ENCODE results near the gene COL5A1.

The COL5A1 gene

DNA sequence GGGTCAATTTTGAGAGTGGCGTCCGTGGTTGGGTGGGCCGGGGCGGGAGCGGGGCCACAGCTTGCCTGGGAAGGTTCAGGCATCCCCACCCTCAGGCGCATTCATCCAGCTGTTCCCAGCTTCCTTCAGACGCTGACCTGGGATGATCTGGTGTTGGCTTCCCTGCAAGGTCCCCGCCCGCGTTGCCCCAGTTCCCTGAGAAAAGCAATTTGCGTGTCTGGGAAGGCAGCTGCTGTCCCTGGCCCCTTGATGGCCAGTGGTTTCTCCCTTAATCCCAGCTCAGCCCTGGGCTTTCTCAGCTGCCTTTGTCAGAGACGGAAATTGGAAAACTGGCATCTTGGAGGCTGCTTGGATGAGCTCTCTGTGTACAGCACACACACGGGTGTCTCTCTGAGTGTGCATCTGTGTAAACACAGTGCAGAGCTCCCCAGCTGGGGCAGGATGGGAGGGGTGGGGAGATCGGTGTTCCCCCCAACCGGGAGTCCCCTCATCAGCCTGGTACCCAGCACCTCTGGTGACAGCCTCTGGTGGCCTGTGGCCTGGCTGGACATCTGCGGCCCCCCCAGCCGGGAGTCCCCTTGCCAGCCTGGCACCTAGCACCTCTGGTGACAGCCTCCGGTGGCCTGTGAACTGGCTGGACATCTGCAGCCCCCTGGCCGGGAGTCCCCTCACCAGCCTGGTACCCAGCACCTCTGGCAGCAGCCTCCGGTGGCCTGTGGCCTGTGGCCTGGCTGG, 94.0 kb downstream of the COL5A1 start:
- no peak for DNase-seq (ENCODE audit: low read depth)
- TF ChIP-seq, protein P1, sequence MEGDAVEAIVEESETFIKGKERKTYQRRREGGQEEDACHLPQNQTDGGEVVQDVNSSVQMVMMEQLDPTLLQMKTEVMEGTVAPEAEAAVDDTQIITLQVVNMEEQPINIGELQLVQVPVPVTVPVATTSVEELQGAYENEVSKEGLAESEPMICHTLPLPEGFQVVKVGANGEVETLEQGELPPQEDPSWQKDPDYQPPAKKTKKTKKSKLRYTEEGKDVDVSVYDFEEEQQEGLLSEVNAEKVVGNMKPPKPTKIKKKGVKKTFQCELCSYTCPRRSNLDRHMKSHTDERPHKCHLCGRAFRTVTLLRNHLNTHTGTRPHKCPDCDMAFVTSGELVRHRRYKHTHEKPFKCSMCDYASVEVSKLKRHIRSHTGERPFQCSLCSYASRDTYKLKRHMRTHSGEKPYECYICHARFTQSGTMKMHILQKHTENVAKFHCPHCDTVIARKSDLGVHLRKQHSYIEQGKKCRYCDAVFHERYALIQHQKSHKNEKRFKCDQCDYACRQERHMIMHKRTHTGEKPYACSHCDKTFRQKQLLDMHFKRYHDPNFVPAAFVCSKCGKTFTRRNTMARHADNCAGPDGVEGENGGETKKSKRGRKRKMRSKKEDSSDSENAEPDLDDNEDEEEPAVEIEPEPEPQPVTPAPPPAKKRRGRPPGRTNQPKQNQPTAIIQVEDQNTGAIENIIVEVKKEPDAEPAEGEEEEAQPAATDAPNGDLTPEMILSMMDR (IDR thresholded peaks at IDR 0.05; ENCODE audit: insufficient read depth, low read depth, low read length, missing control alignments), result no peak
- H3K4me3 ChIP-seq (ENCODE audit: low read depth, low read length), result no peak overlapping the region

DNA sequence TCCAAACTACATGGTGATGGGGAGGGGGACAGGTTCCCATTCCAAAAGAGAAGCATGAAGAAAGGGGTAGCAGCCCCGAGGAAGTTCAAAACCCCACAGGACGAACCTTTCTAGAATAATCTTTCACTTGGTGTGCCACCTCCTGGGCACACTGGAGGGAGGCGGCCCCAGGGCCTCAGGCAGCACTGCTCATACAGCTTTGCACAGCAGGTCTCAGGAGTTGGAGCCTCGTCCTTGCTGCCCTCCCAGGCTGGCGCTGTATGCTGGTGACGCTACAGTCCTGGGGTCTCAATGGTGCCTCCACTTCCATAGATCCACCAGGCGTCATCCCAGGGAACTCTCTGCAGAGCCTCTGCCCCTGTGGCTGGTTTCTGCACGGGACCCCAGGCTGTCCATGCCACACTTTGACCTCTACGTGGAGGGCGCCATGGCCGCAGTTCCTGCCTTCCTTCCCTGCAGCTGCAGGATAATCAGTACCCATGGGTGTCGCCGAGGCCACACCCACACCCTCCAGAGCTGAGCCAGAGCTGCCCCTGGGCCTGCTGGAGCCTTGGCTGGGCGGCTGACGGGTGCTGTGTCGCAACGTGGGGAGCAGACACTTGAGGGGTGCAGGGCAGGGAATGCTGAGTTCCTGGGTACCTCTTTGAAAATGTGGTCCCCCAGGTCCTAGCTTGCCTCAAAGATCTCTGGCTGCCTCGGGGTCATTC, 95.3 kb downstream of the COL5A1 start:
- H3K4me3 ChIP-seq (ENCODE audit: low read depth, low read length), result no peak overlapping the region
- TF ChIP-seq, protein P1 (IDR thresholded peaks at IDR 0.05; ENCODE audit: insufficient read depth, low read depth, low read length, missing control alignments), result no peak
- no peak for DNase-seq (ENCODE audit: low read depth)

DNA sequence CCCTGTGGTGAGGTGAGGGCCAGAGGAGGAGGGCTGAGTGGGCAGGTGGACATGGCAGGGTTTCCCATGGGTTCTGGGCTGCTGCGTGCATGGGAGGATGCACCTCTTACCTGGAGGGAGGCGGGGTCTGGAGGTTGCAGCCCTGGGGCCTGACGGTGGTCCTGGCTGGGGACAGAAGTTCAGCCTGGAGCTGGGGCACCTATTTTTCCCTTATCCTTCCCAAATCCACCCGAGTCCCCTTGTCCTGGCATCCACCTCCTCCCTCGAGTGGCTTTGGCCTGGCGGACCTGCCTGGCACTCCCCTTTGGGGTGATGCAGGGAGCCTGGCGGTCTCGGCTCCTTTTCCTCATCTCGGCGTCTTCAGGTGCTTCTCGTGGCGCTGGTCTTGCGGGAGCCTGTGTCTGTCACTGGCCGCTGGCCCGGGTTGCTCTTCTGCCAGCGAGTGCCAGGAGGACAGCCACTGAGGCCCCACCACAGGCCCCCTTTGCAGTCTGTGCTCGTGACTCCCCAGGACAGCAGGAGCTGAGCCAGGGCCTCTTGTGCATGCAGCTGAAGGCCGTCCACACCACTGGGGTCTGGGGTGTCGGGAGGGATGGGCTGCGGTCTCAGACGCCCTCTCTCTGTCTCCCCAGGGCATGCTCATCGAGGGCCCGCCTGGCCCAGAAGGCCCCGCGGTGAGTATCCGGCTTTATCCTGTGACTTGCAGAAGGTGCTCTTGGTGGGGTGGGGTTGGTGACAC, 96.4 kb downstream of the COL5A1 start:
- DNase-seq (ENCODE audit: low read depth), result no peak
- TF ChIP-seq, protein P1 (IDR thresholded peaks at IDR 0.05; ENCODE audit: insufficient read depth, low read depth, low read length, missing control alignments), result no peak
- no peak overlapping the region for H3K4me3 ChIP-seq (ENCODE audit: low read depth, low read length)

DNA sequence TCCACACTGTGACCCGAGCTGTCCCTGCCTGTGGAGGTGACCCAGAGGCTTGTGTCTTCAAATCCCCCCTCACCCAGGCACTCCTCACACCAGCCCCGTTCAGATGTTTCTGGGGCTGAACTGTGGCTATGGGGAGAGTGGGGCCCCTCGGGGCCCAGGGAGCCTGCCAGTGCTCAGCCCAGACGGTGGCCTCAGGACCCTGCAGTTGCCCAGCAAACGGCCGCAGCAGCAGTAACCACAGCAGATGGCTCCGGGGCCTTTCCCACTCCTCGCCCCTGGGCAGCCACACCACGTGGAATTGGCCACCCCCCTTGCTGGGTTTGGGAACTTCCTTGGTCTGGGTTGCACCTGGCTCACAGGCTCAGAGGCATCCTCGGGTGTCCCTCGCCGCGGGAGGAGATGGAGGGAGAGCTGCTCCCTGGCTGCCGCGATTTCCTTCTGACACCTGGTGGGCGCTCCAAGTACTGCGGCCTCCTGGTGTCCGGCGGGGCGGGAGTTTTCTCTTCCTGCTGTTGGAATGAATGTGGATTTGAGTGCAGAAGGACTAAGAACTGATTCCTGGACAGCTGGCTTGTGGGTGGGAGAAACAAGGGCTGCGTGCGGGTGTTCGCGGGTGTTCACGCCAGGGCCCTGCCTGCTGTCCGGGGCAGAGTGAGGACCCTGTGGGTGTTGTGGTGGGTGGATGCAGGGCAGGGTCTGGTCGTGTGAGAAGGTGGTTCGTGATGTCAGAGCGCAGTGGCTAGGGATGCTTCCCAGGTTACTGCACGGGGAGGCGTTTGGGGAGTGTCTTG, 97.5 kb downstream of the COL5A1 start:
- no peak overlapping the region for H3K4me3 ChIP-seq (ENCODE audit: low read depth, low read length)
- TF ChIP-seq, protein P1 (IDR thresholded peaks at IDR 0.05; ENCODE audit: insufficient read depth, low read depth, low read length, missing control alignments), result peak; percentile 34
- peak; percentile 1 for DNase-seq (ENCODE audit: low read depth)

DNA sequence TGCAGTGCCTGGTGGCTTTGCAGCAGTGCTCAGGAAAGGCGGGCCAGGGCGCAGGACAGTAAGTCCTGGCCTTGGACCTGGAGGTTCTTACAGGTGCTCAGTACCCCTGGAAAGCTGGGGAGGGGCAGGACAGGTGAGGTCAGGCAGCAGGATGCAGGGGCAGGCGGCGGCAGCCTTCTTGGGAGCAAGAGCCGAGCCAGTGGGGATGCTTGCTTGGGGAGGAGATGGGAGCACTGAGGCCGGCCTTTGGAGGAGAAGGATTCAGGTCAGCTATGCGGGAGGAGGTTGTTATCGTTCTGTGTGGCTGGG, 98.0 kb downstream of the COL5A1 start:
- TF ChIP-seq, protein P1 (IDR thresholded peaks at IDR 0.05; ENCODE audit: insufficient read depth, low read depth, low read length, missing control alignments), result no peak
- no peak overlapping the region for H3K4me3 ChIP-seq (ENCODE audit: low read depth, low read length)
- DNase-seq (ENCODE audit: low read depth), result no peak

DNA sequence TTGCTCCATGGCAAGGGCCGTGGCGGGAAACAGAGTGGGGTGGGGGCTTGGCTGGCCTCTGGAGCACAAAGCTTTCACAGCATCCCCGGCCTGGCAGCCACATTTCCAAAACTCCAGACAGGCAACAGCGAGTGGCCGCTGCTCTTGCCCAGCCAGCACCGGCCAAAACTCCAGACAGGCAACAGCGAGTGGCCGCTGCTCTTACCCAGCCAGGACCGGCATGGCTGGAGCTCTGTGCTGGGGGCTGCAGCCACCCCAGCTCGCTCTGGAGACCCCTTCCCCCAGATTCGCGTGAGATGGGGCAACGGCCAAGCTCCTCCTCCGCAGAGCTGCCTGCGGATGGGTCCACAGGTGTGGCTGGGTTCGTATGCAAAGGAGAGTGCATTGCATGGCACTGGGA, 98.5 kb downstream of the COL5A1 start:
- TF ChIP-seq, protein P1 (IDR thresholded peaks at IDR 0.05; ENCODE audit: insufficient read depth, low read depth, low read length, missing control alignments), result no peak
- DNase-seq (ENCODE audit: low read depth), result no peak
- H3K4me3 ChIP-seq (ENCODE audit: low read depth, low read length), result no peak overlapping the region

Measured in GM12865 (cell line).